Measurements from ENCODE around the gene MAP3K5. TPM values are rescaled to one million over a fixed set of nuclear protein-coding genes. Genes with fewer than 3 reads are reported as not detected.

MAP3K5 gene
- 2.0 to 2.7 TPM (median 2.5 TPM) in 5 replicates for total RNA-seq (2022; extraction: Qiagen RNA extraction; ENCODE audit: low read depth)

GRCh38 chr6:136792410-136793262 lies at the start of gene MAP3K5:
MAP3K5 (minus strand) TSS chr6:136792477; CDS start chr6:136792157, 320 bp downstream.

GRCh38 chr6:136822376-136823127 lies 30.3 kb upstream of the MAP3K5 start, which contains the start of gene PEX7:
PEX7 (plus strand) TSS chr6:136822592; CDS start chr6:136822666, 74 bp downstream.

GRCh38 chr6:136550330-136551071 lies 241.8 kb downstream of the MAP3K5 start, which contains the start of gene MAP7:
MAP7 (minus strand) TSS chr6:136550422; CDS start chr6:136550408, 14 bp downstream.

Other genes starting within 250 kb of the MAP3K5 start
- 19.8 to 22.5 TPM (median 21.8 TPM) in 5 replicates for gene MAP7, start 242.1 kb downstream of the MAP3K5 start, total RNA-seq (2022; extraction: Qiagen RNA extraction; ENCODE audit: low read depth)
- 4.7 to 6.1 TPM (median 5.1 TPM) in 5 replicates for gene PEX7, start 30.1 kb upstream of the MAP3K5 start, total RNA-seq (2022; extraction: Qiagen RNA extraction; ENCODE audit: low read depth)
- gene SLC35D3, start 129.8 kb upstream of the MAP3K5 start, total RNA-seq (2022; extraction: Qiagen RNA extraction; ENCODE audit: low read depth) = 0.05 to 0.09 TPM in 2 of 5 replicates, not detected in the others

Measured in A549 treated with GW870086 at 1 μM for 4 hours (cell line).